Measurements from ENCODE around the gene LGALS16. TPM values are rescaled to one million over a fixed set of nuclear protein-coding genes. Genes with fewer than 3 reads are reported as not detected.
"Not testable (repeated sequence)": the region's sequence is repeated elsewhere in the genome, so short reads cannot be mapped to it uniquely, and the experiment has no call there.

LGALS16 gene
- polyA plus RNA-seq, 1 experiment: not detected

DNA sequence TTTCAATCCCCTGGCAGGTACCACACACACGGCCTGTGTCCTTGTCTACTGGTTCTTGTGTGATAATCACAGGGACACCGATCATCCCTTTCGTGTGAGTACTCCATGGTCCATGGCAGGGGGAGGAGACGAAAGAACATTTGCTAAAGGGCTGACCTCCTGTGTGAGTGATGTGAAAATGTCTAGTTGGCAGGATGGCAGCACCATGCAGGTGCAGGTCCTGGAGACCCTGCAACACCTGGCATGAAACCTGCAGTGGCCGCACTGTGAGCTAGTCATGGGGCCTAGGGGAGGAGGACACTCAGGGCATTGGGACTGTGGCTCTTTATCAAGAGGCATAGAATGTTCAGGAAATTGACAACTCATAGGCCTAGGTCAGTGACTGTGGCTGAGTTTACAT, 25.7 kb downstream of the LGALS16 start:
- POLR2A ChIA-PET: no interaction called here

DNA sequence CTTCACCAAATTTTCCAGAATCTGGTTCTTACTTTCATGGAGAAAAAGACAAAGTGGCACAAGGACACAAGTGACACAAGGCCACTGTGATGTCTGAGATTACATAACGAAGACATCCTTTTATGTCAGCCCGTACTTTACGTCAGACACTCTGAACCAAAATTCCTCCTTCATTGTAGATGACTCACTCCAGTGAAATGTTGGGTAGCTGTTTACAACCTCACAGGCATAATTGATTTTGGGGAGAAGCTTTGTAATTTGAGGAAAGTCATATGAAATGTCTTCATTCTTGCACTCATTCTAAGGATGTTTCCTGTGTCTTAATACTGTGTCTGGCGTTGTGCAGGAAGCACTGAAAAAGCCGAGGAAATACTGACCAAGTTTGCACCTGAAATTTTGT, 28.6 kb downstream of the LGALS16 start:
- Histone ChIP-seq H3K4me3 (ENCODE audit: low read depth, low read length) (no peak overlapping the region), H3K27ac (ENCODE audit: low read depth, low read length) (no peak overlapping the region), H3K9me3 (ENCODE audit: control insufficient read depth, insufficient read depth, low read length) (no peaks in the 10 kb centered on the region), H3K27me3 (ENCODE audit: control insufficient read depth, insufficient read depth, low read length) (no peaks in the 10 kb centered on the region)
- ChIA-PET CTCF (no interaction called here), POLR2A (no interaction called here)
- DNase-seq (ENCODE audit: low read depth, low spot score): no peak
- TF ChIP-seq, protein P1, sequence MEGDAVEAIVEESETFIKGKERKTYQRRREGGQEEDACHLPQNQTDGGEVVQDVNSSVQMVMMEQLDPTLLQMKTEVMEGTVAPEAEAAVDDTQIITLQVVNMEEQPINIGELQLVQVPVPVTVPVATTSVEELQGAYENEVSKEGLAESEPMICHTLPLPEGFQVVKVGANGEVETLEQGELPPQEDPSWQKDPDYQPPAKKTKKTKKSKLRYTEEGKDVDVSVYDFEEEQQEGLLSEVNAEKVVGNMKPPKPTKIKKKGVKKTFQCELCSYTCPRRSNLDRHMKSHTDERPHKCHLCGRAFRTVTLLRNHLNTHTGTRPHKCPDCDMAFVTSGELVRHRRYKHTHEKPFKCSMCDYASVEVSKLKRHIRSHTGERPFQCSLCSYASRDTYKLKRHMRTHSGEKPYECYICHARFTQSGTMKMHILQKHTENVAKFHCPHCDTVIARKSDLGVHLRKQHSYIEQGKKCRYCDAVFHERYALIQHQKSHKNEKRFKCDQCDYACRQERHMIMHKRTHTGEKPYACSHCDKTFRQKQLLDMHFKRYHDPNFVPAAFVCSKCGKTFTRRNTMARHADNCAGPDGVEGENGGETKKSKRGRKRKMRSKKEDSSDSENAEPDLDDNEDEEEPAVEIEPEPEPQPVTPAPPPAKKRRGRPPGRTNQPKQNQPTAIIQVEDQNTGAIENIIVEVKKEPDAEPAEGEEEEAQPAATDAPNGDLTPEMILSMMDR (IDR thresholded peaks at IDR 0.05; ENCODE audit: low read depth, low read length): no peak

More for the DNA sequence above, 25.7 kb downstream of the LGALS16 start:
- Histone ChIP-seq H3K27ac (ENCODE audit: low read depth, low read length) (no peak overlapping the region), H3K4me3 (ENCODE audit: low read depth, low read length) (no peak overlapping the region), H3K27me3 (ENCODE audit: control insufficient read depth, insufficient read depth, low read length) (no peaks in the 10 kb centered on the region), H3K9me3 (ENCODE audit: control insufficient read depth, insufficient read depth, low read length) (no peaks in the 10 kb centered on the region)
- TF ChIP-seq, protein P1 (IDR thresholded peaks at IDR 0.05; ENCODE audit: low read depth, low read length): no peak
- CTCF ChIA-PET: no interaction called here
- DNase-seq (ENCODE audit: low read depth, low spot score): no peak

DNA sequence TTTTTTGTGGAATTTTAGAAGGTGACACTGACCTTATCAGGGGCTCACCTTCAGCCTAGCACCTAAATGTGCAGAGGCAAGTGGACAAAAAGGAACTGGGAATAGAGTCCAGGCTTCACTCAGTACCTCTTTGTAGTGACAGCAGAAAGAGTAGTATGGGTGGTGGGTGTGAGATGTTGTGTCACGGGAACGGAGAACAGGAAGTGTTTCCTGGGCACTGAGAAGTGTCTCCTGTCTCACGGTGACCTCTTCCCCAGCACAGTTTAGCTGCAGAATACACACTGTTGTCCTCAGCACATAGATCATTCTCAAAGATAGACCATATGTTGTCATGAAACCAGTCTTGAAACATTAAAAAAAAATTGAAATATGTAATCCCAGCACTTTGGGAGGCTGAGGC, 31.0 kb downstream of the LGALS16 start:
- H3K27ac ChIP-seq (ENCODE audit: low read depth, low read length): no peak overlapping the region
- CTCF ChIA-PET: no interaction called here
- no peak overlapping the region for H3K4me3 ChIP-seq (ENCODE audit: low read depth, low read length)
- POLR2A ChIA-PET: no interaction called here
- no peak for DNase-seq (ENCODE audit: low read depth, low spot score)
- no peaks in the 10 kb centered on the region for H3K9me3 ChIP-seq (ENCODE audit: control insufficient read depth, insufficient read depth, low read length)
- no peaks in the 10 kb centered on the region for H3K27me3 ChIP-seq (ENCODE audit: control insufficient read depth, insufficient read depth, low read length)
- TF ChIP-seq, protein P1 (IDR thresholded peaks at IDR 0.05; ENCODE audit: low read depth, low read length): no peak

DNA sequence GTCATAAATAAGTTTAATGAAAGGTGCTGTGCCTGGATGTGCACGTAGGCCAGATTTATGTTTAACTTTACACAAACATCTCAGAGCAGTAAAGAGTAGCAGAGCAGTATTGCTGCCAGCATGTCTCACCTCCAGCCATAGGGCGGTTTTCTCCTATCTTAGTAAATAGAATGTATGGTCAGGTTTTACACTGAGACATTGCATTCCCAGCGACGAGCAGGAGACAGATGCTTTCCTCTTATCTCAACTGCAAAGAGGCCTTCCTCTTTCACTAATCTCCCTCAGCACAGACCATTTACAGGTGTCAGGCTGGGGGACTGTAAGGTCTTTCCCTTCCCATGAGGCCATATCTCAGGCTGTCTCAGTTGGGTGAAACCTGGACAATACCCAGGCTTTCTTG, 32.9 kb downstream of the LGALS16 start:
- CTCF ChIA-PET; DNase-seq (ENCODE audit: low read depth, low spot score); H3K9me3 ChIP-seq (ENCODE audit: control insufficient read depth, insufficient read depth, low read length); POLR2A ChIA-PET; H3K27me3 ChIP-seq (ENCODE audit: control insufficient read depth, insufficient read depth, low read length); H3K27ac ChIP-seq (ENCODE audit: low read depth, low read length); H3K4me3 ChIP-seq (ENCODE audit: low read depth, low read length): not testable (repeated sequence)

DNA sequence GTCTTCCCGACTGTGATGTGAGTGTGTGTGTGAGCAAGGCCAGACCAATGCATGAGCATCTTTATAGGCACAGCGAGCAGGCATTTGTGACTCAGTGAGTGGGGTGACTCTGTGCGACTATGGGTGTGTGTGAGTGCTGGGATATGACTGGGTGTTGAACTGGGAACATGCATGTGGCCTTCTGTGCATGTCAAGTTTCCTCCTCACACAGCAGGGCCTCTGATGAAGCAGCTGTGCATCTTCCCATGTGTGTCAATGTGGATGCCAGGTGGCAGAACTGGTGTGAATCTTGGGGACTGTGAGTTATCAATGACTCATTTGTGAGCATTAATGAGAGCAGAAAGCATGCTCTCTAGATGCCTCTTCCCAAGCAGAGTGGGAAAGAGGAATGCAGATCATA, 36.5 kb downstream of the LGALS16 start:
- Histone ChIP-seq H3K4me3 (ENCODE audit: low read depth, low read length) (no peak overlapping the region), H3K9me3 (ENCODE audit: control insufficient read depth, insufficient read depth, low read length) (no peaks in the 10 kb centered on the region), H3K27me3 (ENCODE audit: control insufficient read depth, insufficient read depth, low read length) (no peaks in the 10 kb centered on the region), H3K27ac (ENCODE audit: low read depth, low read length) (no peak overlapping the region)
- POLR2A ChIA-PET: no interaction called here
- CTCF ChIA-PET: no interaction called here
- TF ChIP-seq, protein P1 (IDR thresholded peaks at IDR 0.05; ENCODE audit: low read depth, low read length): no peak
- DNase-seq (ENCODE audit: low read depth, low spot score): no peak

DNA sequence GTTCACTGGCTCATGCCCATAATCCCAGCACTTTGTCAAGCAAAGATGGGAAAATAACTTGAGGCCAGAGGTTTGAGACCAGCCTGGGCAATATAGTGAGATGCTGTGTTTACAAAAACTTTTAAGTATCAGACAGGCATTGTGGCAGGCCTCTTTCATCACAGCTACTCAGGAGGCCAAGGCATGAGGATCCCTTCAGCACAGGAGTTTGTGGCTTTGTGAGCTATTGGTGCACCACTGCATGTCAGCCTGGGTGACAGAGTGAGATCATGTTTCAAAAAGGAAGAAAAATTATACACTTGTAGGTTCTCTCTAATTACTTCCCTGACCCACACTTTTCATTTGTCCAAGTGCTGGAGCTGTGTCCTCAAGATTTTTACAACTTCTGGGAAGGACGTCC, 37.1 kb downstream of the LGALS16 start:
- CTCF ChIA-PET: no interaction called here
- TF ChIP-seq, protein P1 (IDR thresholded peaks at IDR 0.05; ENCODE audit: low read depth, low read length): no peak
- H3K27me3 ChIP-seq (ENCODE audit: control insufficient read depth, insufficient read depth, low read length): no peaks in the 10 kb centered on the region
- no peaks in the 10 kb centered on the region for H3K9me3 ChIP-seq (ENCODE audit: control insufficient read depth, insufficient read depth, low read length)
- H3K27ac ChIP-seq (ENCODE audit: low read depth, low read length): no peak overlapping the region
- POLR2A ChIA-PET: no interaction called here
- no peak overlapping the region for H3K4me3 ChIP-seq (ENCODE audit: low read depth, low read length)
- DNase-seq (ENCODE audit: low read depth, low spot score): no peak

Measured in AG04450 (cell line).